Kidney (tissue), 14 donors: ENCODE measurements around the gene MTRFR. TPM values are rescaled to one million over a fixed set of nuclear protein-coding genes. Genes with fewer than 3 reads are reported as not detected.

Source experiments
- DNase-seq, 5 donors: peaks; one replicate each; pipeline ENCODE4 v3.0.0-alpha.2; 2013 to 2020
- FAIRE-seq: peaks from 2 replicates; lab custom pipeline; 2012; peaks lifted over from hg19 to GRCh38; lab: Jason Lieb, UNC
- H3K27ac ChIP-seq, 2 donors: one replicate each; pipeline ENCODE4 v1.7.0; 2013; ENCODE audit warnings: low read depth in 2 of 2, low read length in 2 of 2, inconsistent platforms in 1 of 2
- H3K27me3 ChIP-seq: one replicate; pipeline ENCODE4 v1.7.1; 2013; ENCODE audit warnings: low read length, inconsistent platforms; ENCODE audit not compliant: control insufficient read depth, insufficient read depth
- H3K36me3 ChIP-seq, 3 donors: one replicate each; pipeline versions ENCODE4 v1.7.0 to v1.7.1; 2013; ENCODE audit warnings: low read length in 3 of 3, control low read depth in 1 of 3, inconsistent platforms in 1 of 3; ENCODE audit not compliant: insufficient read depth in 3 of 3, control insufficient read depth in 2 of 3
- H3K4me1 ChIP-seq, 3 donors: one replicate each; pipeline versions ENCODE4 v1.7.0 to v1.7.1; 2013; ENCODE audit warnings: low read length in 3 of 3, inconsistent platforms in 1 of 3, low read depth in 1 of 3; ENCODE audit not compliant: control insufficient read depth in 2 of 3, insufficient read depth in 2 of 3
- H3K4me3 ChIP-seq, 3 donors: one replicate each; pipeline versions ENCODE4 v1.7.0 to v1.8.1; 2013; ENCODE audit warnings: low read length in 3 of 3, control low read depth in 1 of 3, inconsistent platforms in 1 of 3
- H3K9ac ChIP-seq, 3 donors: one replicate each; pipeline versions ENCODE4 v1.7.0 to v1.7.1; 2013; ENCODE audit warnings: low read length in 3 of 3, control low read depth in 1 of 3, inconsistent platforms in 1 of 3
- H3K9me3 ChIP-seq, 3 donors: one replicate each; pipeline versions ENCODE4 v1.7.0 to v1.7.1; 2013; ENCODE audit warnings: low read length in 3 of 3, control low read depth in 1 of 3, inconsistent platforms in 1 of 3; ENCODE audit not compliant: control insufficient read depth in 2 of 3, insufficient read depth in 1 of 3
- intact Hi-C: fragments of 100-400 bp; cut with DNase I; formaldehyde crosslinking; loops from one replicate; pipeline ENCODE4 v1.11.1; 2022
- polyA plus RNA-seq: library from polyadenylated mRNA; stranded (reverse); fragments of 350-450 nt; fragmentation: Illumina TruSeq; extraction: RNeasy Lipid Tissue Mini Kit (QIAGEN cat#74804); gene quantifications from one replicate; pipeline ENCODE4 v1.2.3, GENCODE V29; 2014; ENCODE audit warnings: low read depth, low replicate concordance; ENCODE audit not compliant: insufficient read depth
- total RNA-seq: library from RNA; stranded (reverse); fragmentation: NEBNext Ultra II Directional; extraction: Animal tissue kit (Norgen Biotek cat#: 25700); gene quantifications from one replicate; pipeline ENCODE4 v1.2.1, GENCODE V29; 2021
- TF ChIP-seq, protein P1 (sequence below): IDR thresholded peaks from 3 replicates; pipeline ENCODE4 v1.5.1; 2012; ENCODE audit warnings: mild to moderate bottlenecking, moderate library complexity, borderline replicate concordance; ENCODE audit not compliant: insufficient read depth; ENCODE audit errors: extremely low read depth
- donor health status: control.
- donor health status: control.
- donor health status: control.
- donor health status: control.
- donor health status: control.
- donor health status: DM: yes; HTN: yes; CAD: no.
- donor health status: Normal renal cell carcinoma (clear cell type).

MTRFR gene
- total and polyA plus RNA-seq, 2 donors from 2014 or later: 12.8 to 17.8 TPM

- no peaks in the 10 kb centered on the region for H3K9me3 ChIP-seq
- H3K27ac ChIP-seq: no peak overlapping the region
- FAIRE-seq (no peak), DNase-seq (no peak)
- TF ChIP-seq, protein P1, sequence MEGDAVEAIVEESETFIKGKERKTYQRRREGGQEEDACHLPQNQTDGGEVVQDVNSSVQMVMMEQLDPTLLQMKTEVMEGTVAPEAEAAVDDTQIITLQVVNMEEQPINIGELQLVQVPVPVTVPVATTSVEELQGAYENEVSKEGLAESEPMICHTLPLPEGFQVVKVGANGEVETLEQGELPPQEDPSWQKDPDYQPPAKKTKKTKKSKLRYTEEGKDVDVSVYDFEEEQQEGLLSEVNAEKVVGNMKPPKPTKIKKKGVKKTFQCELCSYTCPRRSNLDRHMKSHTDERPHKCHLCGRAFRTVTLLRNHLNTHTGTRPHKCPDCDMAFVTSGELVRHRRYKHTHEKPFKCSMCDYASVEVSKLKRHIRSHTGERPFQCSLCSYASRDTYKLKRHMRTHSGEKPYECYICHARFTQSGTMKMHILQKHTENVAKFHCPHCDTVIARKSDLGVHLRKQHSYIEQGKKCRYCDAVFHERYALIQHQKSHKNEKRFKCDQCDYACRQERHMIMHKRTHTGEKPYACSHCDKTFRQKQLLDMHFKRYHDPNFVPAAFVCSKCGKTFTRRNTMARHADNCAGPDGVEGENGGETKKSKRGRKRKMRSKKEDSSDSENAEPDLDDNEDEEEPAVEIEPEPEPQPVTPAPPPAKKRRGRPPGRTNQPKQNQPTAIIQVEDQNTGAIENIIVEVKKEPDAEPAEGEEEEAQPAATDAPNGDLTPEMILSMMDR: no peak
- no peak overlapping the region for H3K4me3 ChIP-seq
- peaks cover 0 to 7% (median 4%) of the 10 kb centered on the region in 3 donors for H3K4me1 ChIP-seq
- intact Hi-C loops: loop anchor here (5.0 kb wide), 1 partner anchor 196 kb away; no protein-coding TSS in a partner anchor
- H3K36me3 ChIP-seq: no peaks in the 10 kb centered on the region
- H3K27me3 ChIP-seq: no peaks in the 10 kb centered on the region
- no peak overlapping the region for H3K9ac ChIP-seq
These were observed 5.1 kb downstream of the MTRFR start for GRCh38 chr12:123238330-123238682.

GRCh38 chr12:123238961-123239360, 5.7 kb downstream of the MTRFR start:
- TF ChIP-seq, protein P1: no peak

DNA sequence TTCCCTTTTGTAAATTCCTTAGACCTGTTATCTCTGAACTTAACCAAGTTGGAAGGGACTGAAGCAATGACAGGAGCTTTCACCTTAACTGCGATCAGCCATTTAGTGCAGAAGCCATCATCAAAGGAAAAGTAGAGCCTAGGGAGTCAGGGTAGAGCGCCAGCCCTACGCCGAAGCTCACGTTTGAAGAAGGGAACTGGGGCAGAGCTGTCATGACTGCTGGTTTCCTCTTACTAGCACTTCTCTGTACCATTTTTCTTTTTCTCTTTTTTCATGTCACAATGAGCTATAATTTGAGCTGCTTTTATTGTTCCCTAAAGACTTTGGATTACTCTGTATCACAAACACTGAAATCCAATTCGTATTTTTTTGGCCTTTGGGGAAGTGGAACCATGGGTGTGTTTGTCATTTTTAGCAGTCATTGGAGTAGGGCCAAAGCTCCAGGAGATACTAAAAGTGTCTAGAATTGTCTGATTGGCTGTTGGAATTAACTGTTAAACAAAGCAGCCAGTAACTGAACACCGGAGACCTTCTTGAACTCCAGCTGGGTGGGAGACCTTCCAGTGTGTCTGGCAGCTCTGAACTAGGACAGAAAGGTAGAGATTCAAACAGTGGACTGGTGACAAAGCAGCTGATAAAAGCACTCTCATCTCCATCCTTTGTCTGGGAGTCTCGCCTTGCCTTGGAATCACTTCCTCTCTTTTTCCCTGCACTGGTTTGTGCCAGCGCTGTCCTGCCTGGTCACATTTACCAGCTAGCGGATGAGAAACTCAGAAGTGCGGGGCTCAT, 9.1 kb downstream of the MTRFR start:
- intact Hi-C loops: no loop called here
- H3K9ac ChIP-seq: peak overlapping the region in 1 of 3 donors; percentile 12

More at GRCh38 chr12:123238961-123239360, 5.7 kb downstream of the MTRFR start:
- DNase-seq (no peak), FAIRE-seq (no peak)
- no peak overlapping the region for H3K4me3 ChIP-seq
- intact Hi-C loops: loop anchor here (5.0 kb wide), 1 partner anchor 197 kb away; no protein-coding TSS in a partner anchor
- H3K9ac ChIP-seq: no peak overlapping the region
- H3K36me3 ChIP-seq: no peaks in the 10 kb centered on the region
- peaks cover 0 to 6% (median 4%) of the 10 kb centered on the region in 3 donors for H3K4me1 ChIP-seq
- H3K27me3 ChIP-seq: no peaks in the 10 kb centered on the region
- H3K27ac ChIP-seq: no peak overlapping the region
- H3K9me3 ChIP-seq: no peaks in the 10 kb centered on the region

More for the DNA sequence above, 9.1 kb downstream of the MTRFR start:
- no peak overlapping the region for H3K4me3 ChIP-seq
- FAIRE-seq (no peak), DNase-seq (peak in 3 of 5 donors; percentile 82 to 92 (median 89))
- H3K27me3 ChIP-seq: no peaks in the 10 kb centered on the region
- H3K36me3 ChIP-seq: no peaks in the 10 kb centered on the region
- H3K9me3 ChIP-seq: no peaks in the 10 kb centered on the region
- TF ChIP-seq, protein P1: no peak
- H3K4me1 ChIP-seq: peaks cover 0 to 4% (median 2%) of the 10 kb centered on the region in 3 donors
- no peak overlapping the region for H3K27ac ChIP-seq
